C4-2B (cell line): Measurements from ENCODE around the gene ZNF14.

Experiments
- ZFX ChIP-seq: fragments of 450-650 bp; IDR thresholded peaks from 2 replicates; pipeline ENCODE4 v1.6.1; 2017
- TF ChIP-seq, protein P1 (sequence below): fragments of 450-650 bp; conservative IDR thresholded peaks from 2 replicates; pipeline ENCODE4 v1.5.1; 2017; ENCODE audit warnings: mild to moderate bottlenecking

DNA sequence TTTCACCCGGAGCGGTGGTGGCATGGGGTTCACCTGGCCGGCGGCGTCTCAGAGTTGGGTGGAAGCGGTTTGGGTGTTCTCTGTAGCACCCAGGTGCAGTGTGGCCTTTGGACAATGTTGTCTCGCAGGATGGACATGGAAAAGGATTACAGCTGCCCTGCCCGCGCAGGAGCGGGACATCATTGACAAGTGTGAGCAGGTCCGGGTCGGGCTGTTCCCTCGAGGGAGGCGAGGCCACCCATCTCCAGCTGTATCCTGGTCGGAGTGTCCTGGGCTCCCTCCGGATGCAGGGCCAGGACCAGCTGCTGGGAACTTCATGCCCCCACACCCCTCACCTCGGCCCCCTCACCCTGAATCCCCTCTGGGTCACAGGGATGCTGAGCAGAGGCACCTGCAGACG lies 7.8 kb upstream of the ZNF14 start:
- TF ChIP-seq, protein P1, sequence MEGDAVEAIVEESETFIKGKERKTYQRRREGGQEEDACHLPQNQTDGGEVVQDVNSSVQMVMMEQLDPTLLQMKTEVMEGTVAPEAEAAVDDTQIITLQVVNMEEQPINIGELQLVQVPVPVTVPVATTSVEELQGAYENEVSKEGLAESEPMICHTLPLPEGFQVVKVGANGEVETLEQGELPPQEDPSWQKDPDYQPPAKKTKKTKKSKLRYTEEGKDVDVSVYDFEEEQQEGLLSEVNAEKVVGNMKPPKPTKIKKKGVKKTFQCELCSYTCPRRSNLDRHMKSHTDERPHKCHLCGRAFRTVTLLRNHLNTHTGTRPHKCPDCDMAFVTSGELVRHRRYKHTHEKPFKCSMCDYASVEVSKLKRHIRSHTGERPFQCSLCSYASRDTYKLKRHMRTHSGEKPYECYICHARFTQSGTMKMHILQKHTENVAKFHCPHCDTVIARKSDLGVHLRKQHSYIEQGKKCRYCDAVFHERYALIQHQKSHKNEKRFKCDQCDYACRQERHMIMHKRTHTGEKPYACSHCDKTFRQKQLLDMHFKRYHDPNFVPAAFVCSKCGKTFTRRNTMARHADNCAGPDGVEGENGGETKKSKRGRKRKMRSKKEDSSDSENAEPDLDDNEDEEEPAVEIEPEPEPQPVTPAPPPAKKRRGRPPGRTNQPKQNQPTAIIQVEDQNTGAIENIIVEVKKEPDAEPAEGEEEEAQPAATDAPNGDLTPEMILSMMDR, result no peak
- no peak for TF ChIP-seq ZFX
